WI38 (cell line): ENCODE measurements around the gene HSF5.
"Not testable (repeated sequence)": the region's sequence is repeated elsewhere in the genome, so short reads cannot be mapped to it uniquely, and the experiment has no call there.

Source experiments
- H3K4me3 ChIP-seq: 2 replicates; pipeline ENCODE4 v1.5.1; 2011; ENCODE audit warnings: low read depth, mild to moderate bottlenecking, control low read depth, low read length
- TF ChIP-seq, protein P1 (sequence below): IDR thresholded peaks from 2 replicates; pipeline ENCODE4 v1.5.1; 2012; ENCODE audit warnings: low read depth, mild to moderate bottlenecking, control low read depth, low read length

The HSF5 gene

GRCh38 chr17:58508341-58509067 is 20.3 kb upstream of the HSF5 start:
- H3K4me3 ChIP-seq, result no peak overlapping the region

DNA sequence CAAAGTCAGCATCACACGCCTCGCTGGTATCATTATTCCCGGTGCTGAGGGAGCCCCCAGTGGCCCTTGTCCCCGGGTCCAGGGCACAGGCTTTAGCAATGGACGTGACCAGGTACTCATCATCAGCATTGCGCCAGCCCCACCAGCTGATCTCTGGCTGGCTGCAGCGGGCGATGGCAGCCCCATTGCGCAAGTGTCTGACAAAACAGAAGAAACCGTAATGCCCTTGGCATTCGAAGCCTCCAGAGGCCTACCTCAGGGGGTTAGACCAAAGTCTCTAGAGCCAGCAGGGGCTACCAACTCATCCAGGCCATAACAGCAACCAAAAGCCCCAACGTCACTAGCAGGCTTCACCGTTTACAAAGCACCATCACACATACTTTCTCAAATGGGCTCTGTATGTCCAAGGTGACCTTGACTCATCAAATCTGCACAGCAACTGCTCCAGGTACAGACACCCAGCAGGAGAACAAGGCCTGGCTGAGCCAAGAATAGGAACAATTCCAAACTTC is 19.0 kb upstream of the HSF5 start:
- H3K4me3 ChIP-seq, result peak overlapping the region; percentile 9; the same call in 1 of the 2 replicates
- TF ChIP-seq, protein P1, sequence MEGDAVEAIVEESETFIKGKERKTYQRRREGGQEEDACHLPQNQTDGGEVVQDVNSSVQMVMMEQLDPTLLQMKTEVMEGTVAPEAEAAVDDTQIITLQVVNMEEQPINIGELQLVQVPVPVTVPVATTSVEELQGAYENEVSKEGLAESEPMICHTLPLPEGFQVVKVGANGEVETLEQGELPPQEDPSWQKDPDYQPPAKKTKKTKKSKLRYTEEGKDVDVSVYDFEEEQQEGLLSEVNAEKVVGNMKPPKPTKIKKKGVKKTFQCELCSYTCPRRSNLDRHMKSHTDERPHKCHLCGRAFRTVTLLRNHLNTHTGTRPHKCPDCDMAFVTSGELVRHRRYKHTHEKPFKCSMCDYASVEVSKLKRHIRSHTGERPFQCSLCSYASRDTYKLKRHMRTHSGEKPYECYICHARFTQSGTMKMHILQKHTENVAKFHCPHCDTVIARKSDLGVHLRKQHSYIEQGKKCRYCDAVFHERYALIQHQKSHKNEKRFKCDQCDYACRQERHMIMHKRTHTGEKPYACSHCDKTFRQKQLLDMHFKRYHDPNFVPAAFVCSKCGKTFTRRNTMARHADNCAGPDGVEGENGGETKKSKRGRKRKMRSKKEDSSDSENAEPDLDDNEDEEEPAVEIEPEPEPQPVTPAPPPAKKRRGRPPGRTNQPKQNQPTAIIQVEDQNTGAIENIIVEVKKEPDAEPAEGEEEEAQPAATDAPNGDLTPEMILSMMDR, result no peak

More at GRCh38 chr17:58508341-58509067, 20.3 kb upstream of the HSF5 start:
- TF ChIP-seq, protein P1, result no peak

GRCh38 chr17:58506354-58507080 is 18.3 kb upstream of the HSF5 start:
- peak overlapping the region; percentile 9 for H3K4me3 ChIP-seq
- TF ChIP-seq, protein P1, result no peak

DNA sequence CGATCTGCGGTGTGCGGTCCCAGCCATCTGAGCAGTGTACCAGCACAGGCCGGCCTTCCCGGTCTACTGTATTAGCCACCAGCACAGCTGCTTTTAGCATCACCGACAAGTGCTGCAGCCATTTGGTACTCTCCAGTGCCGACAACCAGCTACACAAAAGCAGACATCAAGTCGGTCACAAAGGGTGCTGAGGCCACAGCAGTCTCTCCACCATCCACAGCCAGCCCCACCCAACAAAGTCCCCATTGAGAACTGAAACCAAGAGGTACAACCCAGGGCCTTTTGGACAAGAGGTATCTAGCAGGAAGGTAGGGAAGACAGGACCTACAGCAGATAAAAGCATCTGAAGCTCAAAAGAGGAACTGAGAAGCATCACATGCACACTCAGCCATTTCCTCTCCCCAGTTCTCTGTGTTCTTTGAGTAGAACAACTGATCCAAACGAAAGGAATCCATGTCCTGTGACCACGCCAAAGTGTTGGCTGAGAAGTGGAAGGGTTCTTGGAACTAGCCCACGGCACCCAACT is 16.7 kb upstream of the HSF5 start:
- TF ChIP-seq, protein P1, result no peak

DNA sequence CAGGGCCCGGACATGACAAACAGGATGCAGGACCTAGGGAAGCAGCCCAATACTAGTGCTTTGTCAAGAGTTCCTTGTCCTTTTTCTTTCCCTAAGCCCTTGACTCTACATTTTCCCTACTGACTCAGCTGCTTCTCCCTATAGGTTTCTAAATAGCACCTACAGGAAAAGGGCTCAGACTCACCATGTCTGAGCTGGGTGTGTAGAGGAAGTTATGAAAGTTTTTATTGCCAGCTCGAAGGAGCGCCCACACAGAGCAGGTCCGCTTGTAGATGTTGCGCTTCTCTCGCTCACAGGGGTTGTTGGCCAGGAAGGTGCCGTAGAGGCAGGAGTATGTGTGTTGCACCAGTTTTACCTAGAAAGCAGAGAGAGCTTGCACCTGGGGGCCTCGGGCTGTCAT is 15.7 kb upstream of the HSF5 start:
- TF ChIP-seq, protein P1, result no peak
- no peak overlapping the region for H3K4me3 ChIP-seq

More for the DNA sequence above, 16.7 kb upstream of the HSF5 start:
- no peak overlapping the region for H3K4me3 ChIP-seq

GRCh38 chr17:58503134-58503533 is 14.9 kb upstream of the HSF5 start:
- H3K4me3 ChIP-seq, result not testable (repeated sequence)

- H3K4me3 ChIP-seq, result no peak overlapping the region
- TF ChIP-seq, protein P1, result no peak
Observed at GRCh38 chr17:58501451-58501850, 13.2 kb upstream of the HSF5 start.
